Measurements from ENCODE around the gene MICA. TPM values are rescaled to one million over a fixed set of nuclear protein-coding genes. Genes with fewer than 3 reads are reported as not detected.
A peak's percentile ranks its signal among the peaks of the same experiment; 100 is the strongest.

Gene MICA
- total RNA-seq, 2 experiments from 2014 or later: 10.6 to 14.0 TPM

DNA sequence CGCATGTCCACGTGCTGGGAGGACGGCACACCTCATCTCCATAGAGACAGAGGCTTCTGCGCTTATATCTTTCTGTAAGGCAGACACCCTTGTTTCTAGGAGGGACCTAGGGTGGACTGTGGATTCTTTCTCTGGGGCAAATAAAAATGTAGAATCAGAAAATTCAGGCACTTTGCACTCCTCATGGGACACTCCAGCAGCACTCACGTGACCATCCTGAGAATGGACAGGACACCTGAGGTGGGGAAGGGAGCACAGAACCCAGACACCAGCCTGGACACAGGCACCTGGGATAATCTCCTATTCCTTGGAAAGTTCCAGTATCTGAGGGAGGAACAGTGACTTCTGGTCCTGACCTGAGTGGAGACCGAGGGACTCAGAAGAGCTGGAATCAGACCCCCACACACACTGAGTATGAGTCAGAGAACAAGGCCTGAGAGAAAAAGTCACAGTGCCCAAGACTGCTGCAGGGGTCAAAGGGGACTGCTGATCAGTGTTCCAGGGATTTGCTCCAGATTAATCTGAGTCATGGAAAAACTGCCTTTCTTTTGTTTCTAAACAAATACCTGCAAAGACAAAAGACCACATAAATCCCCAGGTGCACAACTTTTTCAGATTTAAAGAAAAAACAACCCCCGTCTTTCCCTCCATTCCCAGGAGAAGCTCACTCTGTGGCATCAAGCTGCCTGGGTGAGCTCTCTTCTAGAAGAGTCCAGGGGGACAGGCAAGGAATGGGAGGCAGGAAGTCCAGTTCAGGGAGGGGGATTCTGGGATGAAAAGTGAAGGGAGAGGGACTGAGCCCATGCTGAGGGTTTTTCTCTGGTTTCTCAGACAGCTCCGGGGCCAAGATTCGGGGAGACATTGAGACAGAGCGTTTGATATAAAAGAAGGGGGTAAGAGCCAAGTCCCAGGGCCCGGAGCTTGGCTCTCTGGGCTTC, 58.9 kb downstream of the MICA start:
- no peaks in the 10 kb centered on the region for H3K9me3 ChIP-seq (ENCODE audit: control insufficient read depth in 1 of 2, insufficient read depth in 1 of 2, low read length in 2 of 2)
- Mint-ChIP-seq H3K4me3 (peak overlapping the region; percentile 99), H3K27ac (peak overlapping the region; percentile 96), H3K27me3 (peaks cover 9% of the 10 kb centered on the region), H3K9me3 (no peaks in the 10 kb centered on the region), H3K4me1 (ENCODE audit: low read depth) (peaks cover 60% of the 10 kb centered on the region), H3K36me3 (ENCODE audit: low read depth) (peaks cover 48% of the 10 kb centered on the region)
- peaks cover 49% of the 10 kb centered on the region for H3K4me1 ChIP-seq (ENCODE audit: insufficient read depth, low read length)
- no peak for ATAC-seq (ENCODE audit: poor library complexity)
- ChIA-PET CTCF (interaction anchor here (0.6 to 1.7 kb wide), 4 partner anchors 10 to 95 kb away, joined by 3 to 7 read pairs (median 4); no protein-coding TSS in a partner anchor), POLR2A (interaction anchor here (0.6 to 1.6 kb wide), 10 partner anchors 10 to 325 kb away, joined by 3 to 13 read pairs (median 4); partner anchors contain the start of genes ABHD16A and DDX39B)
- peaks cover 28% of the 10 kb centered on the region for H3K36me3 ChIP-seq (ENCODE audit: insufficient read depth, low read length)
- TF ChIP-seq, protein P1, sequence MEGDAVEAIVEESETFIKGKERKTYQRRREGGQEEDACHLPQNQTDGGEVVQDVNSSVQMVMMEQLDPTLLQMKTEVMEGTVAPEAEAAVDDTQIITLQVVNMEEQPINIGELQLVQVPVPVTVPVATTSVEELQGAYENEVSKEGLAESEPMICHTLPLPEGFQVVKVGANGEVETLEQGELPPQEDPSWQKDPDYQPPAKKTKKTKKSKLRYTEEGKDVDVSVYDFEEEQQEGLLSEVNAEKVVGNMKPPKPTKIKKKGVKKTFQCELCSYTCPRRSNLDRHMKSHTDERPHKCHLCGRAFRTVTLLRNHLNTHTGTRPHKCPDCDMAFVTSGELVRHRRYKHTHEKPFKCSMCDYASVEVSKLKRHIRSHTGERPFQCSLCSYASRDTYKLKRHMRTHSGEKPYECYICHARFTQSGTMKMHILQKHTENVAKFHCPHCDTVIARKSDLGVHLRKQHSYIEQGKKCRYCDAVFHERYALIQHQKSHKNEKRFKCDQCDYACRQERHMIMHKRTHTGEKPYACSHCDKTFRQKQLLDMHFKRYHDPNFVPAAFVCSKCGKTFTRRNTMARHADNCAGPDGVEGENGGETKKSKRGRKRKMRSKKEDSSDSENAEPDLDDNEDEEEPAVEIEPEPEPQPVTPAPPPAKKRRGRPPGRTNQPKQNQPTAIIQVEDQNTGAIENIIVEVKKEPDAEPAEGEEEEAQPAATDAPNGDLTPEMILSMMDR (IDR thresholded peaks at IDR 0.05): no peak
- intact Hi-C loops (cut with DNase I, micrococcal nuclease): loop anchor here in 1 of 2 experiments (5.0 kb wide), 1 partner anchor 35 kb away; the partner anchor contains the start of gene MICB
- peak in 2 of 14 experiments; percentile 49 to 52 for DNase-seq
- H3K27ac ChIP-seq (ENCODE audit: low read depth in 1 of 2, low read length in 2 of 2): peak overlapping the region; percentile 91 to 99
- peak overlapping the region; percentile 89 for H3K4me3 ChIP-seq (ENCODE audit: low read length)
- no peaks in the 10 kb centered on the region for H3K27me3 ChIP-seq (ENCODE audit: control insufficient read depth in 1 of 2, insufficient read depth in 2 of 2, low read length in 2 of 2)

- peaks cover 6% of the 10 kb centered on the region for H3K27me3 Mint-ChIP-seq
- H3K4me3 Mint-ChIP-seq: peak overlapping the region; percentile 99
- ATAC-seq (ENCODE audit: poor library complexity): peak; percentile 97
- CTCF ChIA-PET: interaction anchor here (1.6 to 1.7 kb wide), 3 partner anchors 11 to 96 kb away, joined by 3 to 7 read pairs (median 4); no protein-coding TSS in a partner anchor
- H3K27ac Mint-ChIP-seq: peak overlapping the region; percentile 96
- Histone ChIP-seq H3K9me3 (ENCODE audit: control insufficient read depth in 1 of 2, insufficient read depth in 1 of 2, low read length in 2 of 2) (no peaks in the 10 kb centered on the region), H3K4me3 (ENCODE audit: low read length) (peak overlapping the region; percentile 89), H3K4me1 (ENCODE audit: insufficient read depth, low read length) (peaks cover 58% of the 10 kb centered on the region), H3K36me3 (ENCODE audit: insufficient read depth, low read length) (peaks cover 35% of the 10 kb centered on the region), H3K27ac (ENCODE audit: low read depth in 1 of 2, low read length in 2 of 2) (peak overlapping the region; percentile 91 to 99), H3K27me3 (ENCODE audit: control insufficient read depth in 1 of 2, insufficient read depth in 2 of 2, low read length in 2 of 2) (no peaks in the 10 kb centered on the region)
- DNase-seq: peak; percentile 81 to 97 (median 87)
- no peaks in the 10 kb centered on the region for H3K9me3 Mint-ChIP-seq
- intact Hi-C loops (cut with DNase I, micrococcal nuclease): loop anchor here in 1 of 2 experiments (1.0 to 5.0 kb wide), 2 partner anchors 22 to 34 kb away; partner anchors contain the start of gene MICB
- peaks cover 69% of the 10 kb centered on the region for H3K4me1 Mint-ChIP-seq (ENCODE audit: low read depth)
- H3K36me3 Mint-ChIP-seq (ENCODE audit: low read depth): peaks cover 56% of the 10 kb centered on the region
- POLR2A ChIA-PET: interaction anchor here (0.6 to 1.6 kb wide), 10 partner anchors 9 to 326 kb away, joined by 3 to 13 read pairs (median 4); partner anchors contain the start of genes ABHD16A and DDX39B
- TF ChIP-seq, protein P1 (IDR thresholded peaks at IDR 0.05): no peak
These were observed 59.8 kb downstream of the MICA start for GRCh38 chr6:31462964-31463870.

Measured in CD4-positive, alpha-beta T cell (primary cell).